Measurements from ENCODE around the gene YKT6.

Gene YKT6

GRCh38 chr7:44218418-44219201, 17.8 kb downstream of the YKT6 start:
- no peak for DNase-seq (ENCODE audit: low read depth)
- TF ChIP-seq CTCF (IDR thresholded peaks at IDR 0.05; ENCODE audit: insufficient read depth, low read depth, low read length, missing control alignments) = peak; percentile 2
- no peak overlapping the region for H3K4me3 ChIP-seq (ENCODE audit: low read length)

- H3K4me3 ChIP-seq (ENCODE audit: low read length) = no peak overlapping the region
- TF ChIP-seq CTCF (IDR thresholded peaks at IDR 0.05; ENCODE audit: insufficient read depth, low read depth, low read length, missing control alignments) = no peak
- DNase-seq (ENCODE audit: low read depth) = no peak
These were observed 18.7 kb downstream of the YKT6 start for GRCh38 chr7:44219371-44220045.

GRCh38 chr7:44220046-44220357, 19.2 kb downstream of the YKT6 start:
- DNase-seq (ENCODE audit: low read depth) = no peak
- no peak for TF ChIP-seq CTCF (IDR thresholded peaks at IDR 0.05; ENCODE audit: insufficient read depth, low read depth, low read length, missing control alignments)
- no peak overlapping the region for H3K4me3 ChIP-seq (ENCODE audit: low read length)

- DNase-seq (ENCODE audit: low read depth) = no peak
These were observed 19.8 kb downstream of the YKT6 start for GRCh38 chr7:44220358-44221112.

GRCh38 chr7:44221231-44221791, 20.5 kb downstream of the YKT6 start:
- no peak for TF ChIP-seq CTCF (IDR thresholded peaks at IDR 0.05; ENCODE audit: insufficient read depth, low read depth, low read length, missing control alignments)
- DNase-seq (ENCODE audit: low read depth) = no peak
- no peak overlapping the region for H3K4me3 ChIP-seq (ENCODE audit: low read length)

More at GRCh38 chr7:44220358-44221112, 19.8 kb downstream of the YKT6 start:
- TF ChIP-seq CTCF (IDR thresholded peaks at IDR 0.05; ENCODE audit: insufficient read depth, low read depth, low read length, missing control alignments) = no peak
- no peak overlapping the region for H3K4me3 ChIP-seq (ENCODE audit: low read length)

GRCh38 chr7:44222074-44222473, 21.3 kb downstream of the YKT6 start:
- no peak for DNase-seq (ENCODE audit: low read depth)
- TF ChIP-seq CTCF (IDR thresholded peaks at IDR 0.05; ENCODE audit: insufficient read depth, low read depth, low read length, missing control alignments) = no peak
- H3K4me3 ChIP-seq (ENCODE audit: low read length) = no peak overlapping the region
